ENCODE data around the gene ADCYAP1. TPM values are rescaled to one million over a fixed set of nuclear protein-coding genes. Genes with fewer than 3 reads are reported as not detected.

Gene ADCYAP1
- total RNA-seq, 1 experiment from 2014 or later, result not detected

- no peaks in the 10 kb centered on the region for H3K79me2 ChIP-seq (ENCODE audit: low read depth)
- intact Hi-C loops (cut with micrococcal nuclease; ENCODE audit: unreplicated experiment), result no loop called here
- H3F3A ChIP-seq (ENCODE audit: insufficient read depth, low read depth), result no peaks in the 10 kb centered on the region
- CTCF ChIA-PET, result no interaction called here
- DNase-seq, result no peak
- no peak overlapping the region for H3K27ac ChIP-seq
- H3K9me3 ChIP-seq (ENCODE audit: insufficient read depth, low read depth), result no peaks in the 10 kb centered on the region
- H4K20me1 ChIP-seq (ENCODE audit: insufficient read depth), result no peaks in the 10 kb centered on the region
- H3K4me3 ChIP-seq, result no peak overlapping the region
- TF ChIP-seq CTCF (conservative IDR thresholded peaks at IDR 0.05) (no peak), EZH2 (IDR thresholded peaks at IDR 0.05; ENCODE audit: low read depth) (no peak)
- POLR2A ChIA-PET (ENCODE audit: unreplicated experiment), result no interaction called here
- H3K4me1 ChIP-seq (replicated peaks; ENCODE audit: insufficient read depth), result no peaks in the 10 kb centered on the region
- no peaks in the 10 kb centered on the region for H3K9me2 ChIP-seq (ENCODE audit: insufficient read depth)
- no TSS peak for BruUV-seq (replicated peaks)
- no peak overlapping the region for H3K4me2 ChIP-seq
- H3K27me3 ChIP-seq (ENCODE audit: insufficient read depth, low read depth), result peaks cover 4% of the 10 kb centered on the region; the same call in 1 of the 2 replicates
- no peaks in the 10 kb centered on the region for H3K36me3 ChIP-seq (ENCODE audit: low read depth)
- no peak overlapping the region for H2AFZ ChIP-seq
These were observed 8.4 kb upstream of the ADCYAP1 start for GRCh38 chr18:896315-896714.

- Histone ChIP-seq H3K36me3 (ENCODE audit: low read depth) (no peaks in the 10 kb centered on the region), H2AFZ (no peak overlapping the region), H3K4me2 (no peak overlapping the region), H3F3A (ENCODE audit: insufficient read depth, low read depth) (no peaks in the 10 kb centered on the region), H3K4me3 (no peak overlapping the region), H3K9me2 (ENCODE audit: insufficient read depth) (no peaks in the 10 kb centered on the region), H4K20me1 (ENCODE audit: insufficient read depth) (no peaks in the 10 kb centered on the region), H3K4me1 (replicated peaks; ENCODE audit: insufficient read depth) (no peaks in the 10 kb centered on the region), H3K9me3 (ENCODE audit: insufficient read depth, low read depth) (no peaks in the 10 kb centered on the region), H3K27ac (no peak overlapping the region), H3K79me2 (ENCODE audit: low read depth) (no peaks in the 10 kb centered on the region), H3K27me3 (ENCODE audit: insufficient read depth, low read depth) (peaks cover 5% of the 10 kb centered on the region; the same call in 1 of the 2 replicates)
- no TSS peak for BruUV-seq (replicated peaks)
- CTCF ChIA-PET, result no interaction called here
- TF ChIP-seq EZH2 (IDR thresholded peaks at IDR 0.05; ENCODE audit: low read depth) (no peak), CTCF (conservative IDR thresholded peaks at IDR 0.05) (no peak)
- no peak for DNase-seq
- intact Hi-C loops (cut with micrococcal nuclease; ENCODE audit: unreplicated experiment), result loop anchor here (2.0 to 5.0 kb wide), 2 partner anchors 59 to 191 kb away; no protein-coding TSS in a partner anchor
- POLR2A ChIA-PET (ENCODE audit: unreplicated experiment), result interaction anchor here (0.6 kb wide), 1 partner anchor 1622 kb away, joined by 5 read pairs; no protein-coding TSS in a partner anchor
These were observed 2.9 kb upstream of the ADCYAP1 start for GRCh38 chr18:901761-902160.

GRCh38 chr18:902229-902628, 2.4 kb upstream of the ADCYAP1 start:
- Histone ChIP-seq H3K27ac (no peak overlapping the region), H3K9me3 (ENCODE audit: insufficient read depth, low read depth) (no peaks in the 10 kb centered on the region), H3K36me3 (ENCODE audit: low read depth) (no peaks in the 10 kb centered on the region), H2AFZ (no peak overlapping the region), H3K27me3 (ENCODE audit: insufficient read depth, low read depth) (peaks cover 5% of the 10 kb centered on the region; the same call in 1 of the 2 replicates), H4K20me1 (ENCODE audit: insufficient read depth) (no peaks in the 10 kb centered on the region), H3K4me2 (no peak overlapping the region), H3K4me1 (replicated peaks; ENCODE audit: insufficient read depth) (no peaks in the 10 kb centered on the region), H3K4me3 (no peak overlapping the region), H3K9me2 (ENCODE audit: insufficient read depth) (no peaks in the 10 kb centered on the region), H3F3A (ENCODE audit: insufficient read depth, low read depth) (no peaks in the 10 kb centered on the region), H3K79me2 (ENCODE audit: low read depth) (no peaks in the 10 kb centered on the region)
- POLR2A ChIA-PET (ENCODE audit: unreplicated experiment), result interaction anchor here (0.6 kb wide), 1 partner anchor 1622 kb away, joined by 5 read pairs; no protein-coding TSS in a partner anchor
- BruUV-seq (replicated peaks), result no TSS peak
- CTCF ChIA-PET, result no interaction called here
- intact Hi-C loops (cut with micrococcal nuclease; ENCODE audit: unreplicated experiment), result loop anchor here (2.0 to 5.0 kb wide), 2 partner anchors 59 to 190 kb away; no protein-coding TSS in a partner anchor
- peak in 1 of 2 experiments; percentile 17 for DNase-seq
- TF ChIP-seq CTCF (conservative IDR thresholded peaks at IDR 0.05) (peak; percentile 68), EZH2 (IDR thresholded peaks at IDR 0.05; ENCODE audit: low read depth) (no peak)
